H9 (cell line): ENCODE data around the gene S100A7A. TPM values are rescaled to one million over a fixed set of nuclear protein-coding genes. Genes with fewer than 3 reads are reported as not detected.

ENCODE experiments used
- DNase-seq: peaks from one replicate; pipeline ENCODE4 v3.0.0-alpha.2; 2017
- H2AFZ ChIP-seq: one replicate; pipeline ENCODE4 v1.6.1; 2013; ENCODE audit warnings: mild to moderate bottlenecking, low read length, control low read depth, moderate library complexity
- H2AK5ac ChIP-seq: 2 replicates; pipeline ENCODE4 v1.6.1; 2013; ENCODE audit warnings: low read length, control low read depth, mixed read lengths; ENCODE audit not compliant: insufficient read length
- H2BK120ac ChIP-seq: one replicate; pipeline ENCODE4 v1.6.1; 2013; ENCODE audit warnings: low read depth, mild to moderate bottlenecking, low read length, control low read depth, inconsistent platforms; ENCODE audit not compliant: poor library complexity, severe bottlenecking
- H2BK12ac ChIP-seq: 2 replicates; pipeline ENCODE4 v1.6.1; 2013; ENCODE audit warnings: low read length, control low read depth, mixed read lengths, low read depth; ENCODE audit not compliant: insufficient read length
- H2BK15ac ChIP-seq: 2 replicates; pipeline ENCODE4 v1.6.1; 2013; ENCODE audit warnings: low read depth, low read length, control low read depth
- H2BK20ac ChIP-seq: one replicate; pipeline ENCODE4 v1.6.1; 2013; ENCODE audit warnings: low read depth, mild to moderate bottlenecking, low read length, control low read depth, inconsistent platforms; ENCODE audit not compliant: poor library complexity, severe bottlenecking
- H2BK5ac ChIP-seq: 2 replicates; pipeline ENCODE4 v1.6.1; 2013; ENCODE audit warnings: low read length, control low read depth, mixed read lengths; ENCODE audit not compliant: insufficient read length
- H3K14ac ChIP-seq: 2 replicates; pipeline ENCODE4 v1.6.1; 2013; ENCODE audit warnings: low read length, control low read depth; ENCODE audit not compliant: insufficient read depth
- H3K18ac ChIP-seq: 2 replicates; pipeline ENCODE4 v1.6.1; 2013; ENCODE audit warnings: low read depth, mild to moderate bottlenecking, mixed read lengths, low read length, control low read depth; ENCODE audit not compliant: insufficient read length
- H3K23ac ChIP-seq: 2 replicates; pipeline ENCODE4 v1.6.1; 2013; ENCODE audit warnings: low read length, control low read depth, mixed read lengths, low read depth; ENCODE audit not compliant: insufficient read length
- H3K23me2 ChIP-seq: 2 replicates; pipeline ENCODE4 v1.6.1; 2013; ENCODE audit warnings: low read depth, mild to moderate bottlenecking, mixed read lengths, low read length, control low read depth; ENCODE audit not compliant: insufficient read length, poor library complexity, severe bottlenecking
- H3K27ac ChIP-seq: 2 replicates; pipeline ENCODE4 v1.5.1; 2013; ENCODE audit warnings: low read length, control low read depth, mixed read lengths, low read depth; ENCODE audit not compliant: insufficient read length
- H3K27me3 ChIP-seq: 2 replicates; pipeline ENCODE4 v1.6.1; 2013; ENCODE audit warnings: low read length, control low read depth, inconsistent platforms; ENCODE audit not compliant: insufficient read depth
- H3K4ac ChIP-seq: 2 replicates; pipeline ENCODE4 v1.6.1; 2013; ENCODE audit warnings: low read depth, mild to moderate bottlenecking, control low read depth, inconsistent platforms, low read length, moderate library complexity
- H3K4me1 ChIP-seq: 2 replicates; pipeline ENCODE4 v1.6.1; 2013; ENCODE audit warnings: low read length, control low read depth, inconsistent platforms; ENCODE audit not compliant: insufficient read depth
- H3K4me2 ChIP-seq: 2 replicates; pipeline ENCODE4 v1.6.1; 2013; ENCODE audit warnings: low read length, control low read depth, mixed read lengths; ENCODE audit not compliant: insufficient read length, insufficient read depth
- H3K56ac ChIP-seq: 2 replicates; pipeline ENCODE4 v1.6.1; 2013; ENCODE audit warnings: low read depth, mild to moderate bottlenecking, mixed read lengths, low read length, control low read depth; ENCODE audit not compliant: insufficient read length
- H3K79me1 ChIP-seq: 2 replicates; pipeline ENCODE4 v1.6.1; 2013; ENCODE audit warnings: low read depth, mild to moderate bottlenecking, moderate library complexity, low read length, control low read depth, inconsistent platforms; ENCODE audit not compliant: insufficient read depth, poor library complexity, severe bottlenecking
- H3K79me2 ChIP-seq: 2 replicates; pipeline ENCODE4 v1.6.1; 2013; ENCODE audit warnings: low read length, control low read depth, inconsistent platforms; ENCODE audit not compliant: insufficient read depth
- H3K9ac ChIP-seq: 2 replicates; pipeline ENCODE4 v1.6.1; 2013; ENCODE audit warnings: low read length, control low read depth, mixed read lengths; ENCODE audit not compliant: insufficient read length; ENCODE audit errors: extremely low read depth
- H3K9me3 ChIP-seq: one replicate; pipeline ENCODE4 v1.6.1; 2013; ENCODE audit warnings: low read depth, low read length, inconsistent platforms; ENCODE audit not compliant: control insufficient read depth
- H3T11ph ChIP-seq: one replicate; pipeline ENCODE4 v1.6.1; 2013; ENCODE audit warnings: mild to moderate bottlenecking, low read length, control low read depth, inconsistent platforms
- H4K20me1 ChIP-seq: one replicate; pipeline ENCODE4 v1.6.1; 2013; ENCODE audit not compliant: control insufficient read depth, insufficient read length, insufficient read depth
- H4K5ac ChIP-seq: 2 replicates; pipeline ENCODE4 v1.6.1; 2013; ENCODE audit warnings: low read depth, mild to moderate bottlenecking, mixed read lengths, low read length, control low read depth; ENCODE audit not compliant: insufficient read length
- H4K8ac ChIP-seq: replicated peaks from 2 replicates; pipeline ENCODE4 v1.6.1; 2013; ENCODE audit warnings: low read length, control low read depth, mixed read lengths, low read depth; ENCODE audit not compliant: insufficient read length
- H4K91ac ChIP-seq: 2 replicates; pipeline ENCODE4 v1.6.1; 2013; ENCODE audit warnings: low read depth, mild to moderate bottlenecking, moderate library complexity, mixed read lengths, low read length, control low read depth; ENCODE audit not compliant: insufficient read length
- H3K27ac Mint-ChIP-seq, 3 experiments: 2 replicates in 2 of 3; 3 replicates in 1 of 3; pipeline ENCODE4 v1.8.0; 2020 to 2021; ENCODE audit warnings: mixed read lengths in 3 of 3, mild to moderate bottlenecking in 1 of 3, moderate library complexity in 1 of 3
- H3K27me3 Mint-ChIP-seq: 2 replicates; pipeline ENCODE4 v1.8.0; 2021; ENCODE audit warnings: low read depth, mild to moderate bottlenecking, moderate library complexity, mixed read lengths
- H3K36me3 Mint-ChIP-seq, 3 experiments: 2 replicates in 2 of 3; 3 replicates in 1 of 3; pipeline ENCODE4 v1.8.0; 2020 to 2021; ENCODE audit warnings: low read depth in 3 of 3, mixed read lengths in 3 of 3; ENCODE audit not compliant: insufficient read depth in 1 of 3
- H3K4me1 Mint-ChIP-seq, 2 experiments: 2 replicates each; pipeline ENCODE4 v1.8.0; 2020; ENCODE audit warnings: mixed read lengths in 2 of 2
- H3K4me3 Mint-ChIP-seq, 2 experiments: 2 replicates in 1 of 2; 3 replicates in 1 of 2; pipeline ENCODE4 v1.8.0; 2020 to 2021; ENCODE audit warnings: mild to moderate bottlenecking in 2 of 2, mixed read lengths in 2 of 2, moderate library complexity in 1 of 2
- H3K9me3 Mint-ChIP-seq, 2 experiments: 2 replicates in 1 of 2; 3 replicates in 1 of 2; pipeline ENCODE4 v1.8.0; 2020; ENCODE audit warnings: mild to moderate bottlenecking in 2 of 2, mixed read lengths in 2 of 2, moderate library complexity in 1 of 2
- CTCF ChIP-seq: fragments of 200-600 bp; sonication (generic); conservative IDR thresholded peaks from 3 replicates; pipeline ENCODE4 v1.8.0; 2021; ENCODE audit warnings: antibody characterized with exemption, mild to moderate bottlenecking
- WGBS: extraction: QIAGEN DNeasy Blood & Tissue Kit; methylation state at CpG from one replicate; pipeline ENCODE4 v1.1.7; 2013; ENCODE audit warnings: missing lambda C conversion rate, low lambda C conversion rate, mixed read lengths; ENCODE audit not compliant: insufficient read length; ENCODE audit errors: extremely low coverage; 5-methylcytosine and 5-hydroxymethylcytosine counted together
- total RNA-seq: library from RNA; stranded (reverse); gene quantifications from 2 replicates; pipeline ENCODE4 v1.2.1, GENCODE V29; 2021

S100A7A gene
- total RNA-seq, 1 experiment from 2014 or later = not detected

GRCh38 chr1:153374071-153374470 is 42.2 kb upstream of the S100A7A start:
- Histone ChIP-seq H4K8ac (no peak overlapping the region), H2BK12ac (no peak overlapping the region), H3K9ac (no peak overlapping the region), H2BK20ac (no peak overlapping the region), H2BK5ac (no peak overlapping the region), H2BK15ac (no peak overlapping the region), H3K4me1 (no peaks in the 10 kb centered on the region), H2AK5ac (no peak overlapping the region), H3K79me2 (no peaks in the 10 kb centered on the region), H4K20me1 (no peaks in the 10 kb centered on the region), H3K4me2 (no peak overlapping the region), H3K18ac (no peak overlapping the region), H3K27me3 (no peaks in the 10 kb centered on the region), H2BK120ac (no peak overlapping the region), H3K56ac (no peak overlapping the region), H3K23ac (no peak overlapping the region), H4K5ac (no peak overlapping the region), H3K23me2 (no peaks in the 10 kb centered on the region), H3K9me3 (no peaks in the 10 kb centered on the region), H3K14ac (no peak overlapping the region), H3K4ac (no peak overlapping the region), H3K27ac (no peak overlapping the region), H3K79me1 (no peaks in the 10 kb centered on the region), H4K91ac (no peak overlapping the region), H2AFZ (no peak overlapping the region), H3T11ph (no peak overlapping the region)
- Mint-ChIP-seq H3K36me3 (no peaks in the 10 kb centered on the region), H3K27ac (no peak overlapping the region), H3K4me1 (no peaks in the 10 kb centered on the region), H3K9me3 (peaks cover 0 to 4% of the 10 kb centered on the region in 2 experiments; a peak in 1 of 5 replicates), H3K4me3 (no peak overlapping the region), H3K27me3 (peaks cover 6% of the 10 kb centered on the region)
- no peak for DNase-seq
- TF ChIP-seq CTCF = no peak
- no CpG with 5 or more reads among the region's 2 CpGs for WGBS
